CD4-positive, alpha-beta T cell (primary cell): ENCODE results near the gene B3GALT5. TPM values are rescaled to one million over a fixed set of nuclear protein-coding genes. Genes with fewer than 3 reads are reported as not detected.

Experiments used
- ATAC-seq: fragments of 200-7000 bp; cut with Tn5 transposase; one replicate; pipeline ENCODE4 v1.10.0; 2022; ENCODE audit warnings: mild to moderate bottlenecking; ENCODE audit not compliant: poor library complexity
- CTCF ChIA-PET: fragments of 350-600 bp; sonication (Branson Sonifier 250); formaldehyde crosslinking; loops from one replicate; lab custom pipeline; 2021; ENCODE audit warnings: antibody characterized with exemption, inconsistent platforms; lab: Charles Lee
- POLR2A ChIA-PET: fragments of 350-600 bp; sonication (Branson Sonifier 250); formaldehyde crosslinking; loops from one replicate; lab custom pipeline; 2021; ENCODE audit warnings: antibody characterized with exemption, inconsistent platforms; lab: Charles Lee
- DNase-seq, 14 experiments: peaks; one replicate each; pipeline ENCODE4 v3.0.0-alpha.2; 2013 to 2020; ENCODE audit warnings: mixed read lengths in 2 of 14
- H3K27ac ChIP-seq, 2 donors: one replicate each; pipeline versions ENCODE4 v1.5.1 to v1.7.0; 2013; ENCODE audit warnings: low read length in 2 of 2, low read depth in 1 of 2, mild to moderate bottlenecking in 1 of 2
- H3K27me3 ChIP-seq, 2 experiments: 1 replicate in 1 of 2; 2 replicates in 1 of 2; pipeline versions ENCODE4 v1.6.1 to v1.7.0; 2013; ENCODE audit warnings: low read length in 2 of 2, control low read depth in 1 of 2, mild to moderate bottlenecking in 1 of 2, moderate library complexity in 1 of 2; ENCODE audit not compliant: insufficient read depth in 2 of 2, control insufficient read depth in 1 of 2
- H3K36me3 ChIP-seq: one replicate; pipeline ENCODE4 v1.6.1; 2013; ENCODE audit warnings: low read length, control low read depth; ENCODE audit not compliant: insufficient read depth
- H3K4me1 ChIP-seq: one replicate; pipeline ENCODE4 v1.6.1; 2013; ENCODE audit warnings: low read length, control low read depth; ENCODE audit not compliant: insufficient read depth
- H3K4me3 ChIP-seq: one replicate; pipeline ENCODE4 v1.5.1; 2013; ENCODE audit warnings: mild to moderate bottlenecking, low read length, moderate library complexity
- H3K9me3 ChIP-seq, 2 experiments: 1 replicate in 1 of 2; 2 replicates in 1 of 2; pipeline versions ENCODE4 v1.6.1 to v1.7.0; 2013; ENCODE audit warnings: low read length in 2 of 2, mild to moderate bottlenecking in 2 of 2, control low read depth in 1 of 2, moderate library complexity in 1 of 2; ENCODE audit not compliant: control insufficient read depth in 1 of 2, insufficient read depth in 1 of 2
- H3K27ac Mint-ChIP-seq: one replicate; pipeline ENCODE4 v1.8.0; 2020; ENCODE audit warnings: mixed read lengths
- H3K27me3 Mint-ChIP-seq: one replicate; pipeline ENCODE4 v1.8.0; 2021; ENCODE audit warnings: mixed read lengths
- H3K36me3 Mint-ChIP-seq: one replicate; pipeline ENCODE4 v1.8.0; 2021; ENCODE audit warnings: low read depth, mixed read lengths
- H3K4me1 Mint-ChIP-seq: one replicate; pipeline ENCODE4 v1.8.0; 2021; ENCODE audit warnings: low read depth, mixed read lengths
- H3K4me3 Mint-ChIP-seq: one replicate; pipeline ENCODE4 v1.8.0; 2020; ENCODE audit warnings: mild to moderate bottlenecking, mixed read lengths
- H3K9me3 Mint-ChIP-seq: one replicate; pipeline ENCODE4 v1.8.0; 2020; ENCODE audit warnings: mixed read lengths
- CTCF ChIP-seq: fragments of 200-600 bp; IDR thresholded peaks from one replicate; pipeline ENCODE4 v1.8.0; 2022; ENCODE audit warnings: antibody characterized with exemption, mild to moderate bottlenecking
- intact Hi-C, 2 experiments: fragments of 100-400 bp; cut with DNase I in 1 of 2; cut with micrococcal nuclease in 1 of 2; formaldehyde crosslinking; loops; one replicate each; pipeline versions ENCODE4 v1.15.1 to v1.9.0; 2023 to 2025; cut with DNase I, micrococcal nuclease
- total RNA-seq, 174 experiments: library from RNA in 2 of 174; stranded (reverse) in 2 of 174; gene quantifications; one replicate each; pipeline ENCODE4 v1.2.3 and lab custom pipeline; 2021 to 2026

Gene B3GALT5
- total RNA-seq, 2 experiments from 2014 or later: not detected

GRCh38 chr21:39637197-39637970 lies 24.6 kb downstream of the B3GALT5 start:
- Histone ChIP-seq H3K9me3 (peaks cover 0 to 6% of the 10 kb centered on the region in 2 experiments), H3K27ac (no peak overlapping the region), H3K4me3 (no peak overlapping the region), H3K4me1 (no peaks in the 10 kb centered on the region), H3K36me3 (no peaks in the 10 kb centered on the region), H3K27me3 (peaks cover 0 to 3% of the 10 kb centered on the region in 2 experiments)
- no peak for TF ChIP-seq CTCF
- POLR2A ChIA-PET: no interaction called here
- Mint-ChIP-seq H3K27ac (no peak overlapping the region), H3K9me3 (no peaks in the 10 kb centered on the region), H3K4me3 (no peak overlapping the region), H3K27me3 (peaks cover 42% of the 10 kb centered on the region), H3K36me3 (no peaks in the 10 kb centered on the region), H3K4me1 (no peaks in the 10 kb centered on the region)
- DNase-seq: no peak
- ATAC-seq: no peak
- CTCF ChIA-PET: no interaction called here
- intact Hi-C loops: no loop called here

- H3K9me3 ChIP-seq: peaks cover 0 to 9% of the 10 kb centered on the region in 2 experiments
- ATAC-seq: no peak
- peaks cover 0 to 3% of the 10 kb centered on the region in 2 experiments for H3K27me3 ChIP-seq
- H3K36me3 Mint-ChIP-seq: no peaks in the 10 kb centered on the region
- no peaks in the 10 kb centered on the region for H3K4me1 ChIP-seq
- no peaks in the 10 kb centered on the region for H3K9me3 Mint-ChIP-seq
- CTCF ChIA-PET: no interaction called here
- no peak overlapping the region for H3K27ac Mint-ChIP-seq
- peaks cover 42% of the 10 kb centered on the region for H3K27me3 Mint-ChIP-seq
- H3K36me3 ChIP-seq: no peaks in the 10 kb centered on the region
- H3K27ac ChIP-seq: no peak overlapping the region
- intact Hi-C loops: no loop called here
- DNase-seq: no peak
- H3K4me1 Mint-ChIP-seq: no peaks in the 10 kb centered on the region
- no peak overlapping the region for H3K4me3 Mint-ChIP-seq
- POLR2A ChIA-PET: no interaction called here
- TF ChIP-seq CTCF: no peak
- H3K4me3 ChIP-seq: no peak overlapping the region
Observed at GRCh38 chr21:39637971-39638240, 25.2 kb downstream of the B3GALT5 start.

- intact Hi-C loops: no loop called here
- Mint-ChIP-seq H3K9me3 (no peaks in the 10 kb centered on the region), H3K36me3 (no peaks in the 10 kb centered on the region), H3K27ac (no peak overlapping the region), H3K27me3 (peaks cover 42% of the 10 kb centered on the region), H3K4me1 (no peaks in the 10 kb centered on the region), H3K4me3 (no peak overlapping the region)
- no peak overlapping the region for H3K27ac ChIP-seq
- peaks cover 0 to 3% of the 10 kb centered on the region in 2 experiments for H3K27me3 ChIP-seq
- CTCF ChIA-PET: no interaction called here
- no peak for DNase-seq
- ATAC-seq: no peak
- POLR2A ChIA-PET: no interaction called here
- H3K4me1 ChIP-seq: no peaks in the 10 kb centered on the region
- H3K9me3 ChIP-seq: peaks cover 0 to 13% of the 10 kb centered on the region in 2 experiments
- H3K36me3 ChIP-seq: no peaks in the 10 kb centered on the region
- H3K4me3 ChIP-seq: no peak overlapping the region
- TF ChIP-seq CTCF: no peak
Observed at GRCh38 chr21:39638281-39638680, 25.5 kb downstream of the B3GALT5 start.
